ENCODE data around the gene GALNS. TPM values are rescaled to one million over a fixed set of nuclear protein-coding genes. Genes with fewer than 3 reads are reported as not detected.

The GALNS gene
- total and polyA plus RNA-seq, 2 of the 13 experiments (the other 11 are each of a cell fraction or from before 2014, with no cell fraction given), result 9.2 to 9.8 TPM

GRCh38 chr16:88881007-88881615, 24.4 kb upstream of the GALNS start (continued):
- TF ChIP-seq AKNA (CRISPR knock-in tag; IDR thresholded peaks at IDR 0.05; ENCODE audit: borderline replicate concordance) (no peak), ZNF460 (CRISPR knock-in tag; IDR thresholded peaks at IDR 0.05; ENCODE audit: borderline replicate concordance) (no peak), FOXM1 (CRISPR knock-in tag; IDR thresholded peaks at IDR 0.05) (no peak), HNRNPLL (IDR thresholded peaks at IDR 0.05; ENCODE audit: low read depth, low read length, poor library complexity, severe bottlenecking) (peak; percentile 40), EZH2 (conservative IDR thresholded peaks at IDR 0.05; ENCODE audit: low read depth, low read length) (peak; percentile 89; the same call in 1 of the 2 replicates), PBX2 (CRISPR knock-in tag; IDR thresholded peaks at IDR 0.05) (no peak), TOE1 (CRISPR knock-in tag; IDR thresholded peaks at IDR 0.05) (no peak), KLF16 (CRISPR knock-in tag; IDR thresholded peaks at IDR 0.05) (no peak), MED8 (CRISPR knock-in tag; IDR thresholded peaks at IDR 0.05; ENCODE audit: insufficient replicate concordance) (no peak), ZNF382 (CRISPR knock-in tag; IDR thresholded peaks at IDR 0.05; ENCODE audit: borderline replicate concordance) (no peak), ERF (CRISPR knock-in tag; IDR thresholded peaks at IDR 0.05) (no peak), SRSF9 (IDR thresholded peaks at IDR 0.05; ENCODE audit: borderline replicate concordance, insufficient read depth, low read depth, low read length, poor library complexity, severe bottlenecking) (no peak), BRCA1 (CRISPR knock-in tag; IDR thresholded peaks at IDR 0.05) (no peak), POGK (CRISPR knock-in tag; conservative IDR thresholded peaks at IDR 0.05) (no peak), HMGXB4 (CRISPR knock-in tag; IDR thresholded peaks at IDR 0.05; ENCODE audit: borderline replicate concordance in 1 of 2, low read depth in 1 of 2) (no peak), NAIF1 (CRISPR knock-in tag; IDR thresholded peaks at IDR 0.05; ENCODE audit: borderline replicate concordance) (no peak)
